HG03095 (cell line): ENCODE results near the gene NID1.
"Not testable (repeated sequence)": the region's sequence is repeated elsewhere in the genome, so short reads cannot be mapped to it uniquely, and the experiment has no call there.

Experiments
- ATAC-seq: cut with Tn5 transposase; IDR thresholded peaks from one replicate; pipeline ENCODE4 v1.9.1; 2021; ENCODE audit warnings: moderate library complexity; ENCODE audit not compliant: unreplicated experiment

NID1 gene

DNA sequence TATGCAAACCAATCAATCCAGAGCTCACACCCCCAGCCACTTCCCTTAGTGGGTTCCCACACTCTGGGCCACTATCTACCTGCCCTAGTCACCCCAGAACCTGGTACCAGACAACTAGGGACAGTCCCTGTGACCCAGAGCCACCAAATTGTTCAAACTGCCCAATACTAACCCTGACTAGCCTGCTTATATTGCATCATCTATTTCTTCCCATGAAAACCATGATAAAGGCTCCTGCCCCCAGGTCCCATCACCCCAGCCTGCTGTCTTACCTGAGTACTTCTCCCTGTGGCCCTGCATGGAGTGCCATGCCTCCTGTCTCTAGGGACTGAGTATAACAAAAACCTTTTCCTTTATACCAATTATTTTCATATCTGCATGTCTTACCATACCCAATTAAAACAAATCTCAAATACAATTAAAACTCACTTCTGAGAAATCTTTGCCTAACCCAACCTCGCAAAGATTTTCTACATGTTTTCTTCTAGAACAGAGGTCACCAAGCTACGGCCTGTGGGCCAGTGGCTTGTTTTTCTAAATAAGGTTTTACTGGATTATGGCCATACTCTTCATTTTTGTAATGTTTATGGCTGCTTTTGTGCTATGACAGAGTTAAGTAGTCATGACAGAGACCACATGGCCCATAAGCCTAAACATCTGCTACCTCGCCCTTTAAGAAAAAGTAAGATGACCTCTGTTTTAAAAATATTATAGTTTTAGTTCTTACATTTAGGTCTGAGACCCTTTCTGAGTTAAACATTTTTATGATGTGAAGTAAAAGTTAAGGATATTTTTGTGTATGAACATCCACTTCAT is 31.0 kb upstream of the NID1 start:
- ATAC-seq: no peak

DNA sequence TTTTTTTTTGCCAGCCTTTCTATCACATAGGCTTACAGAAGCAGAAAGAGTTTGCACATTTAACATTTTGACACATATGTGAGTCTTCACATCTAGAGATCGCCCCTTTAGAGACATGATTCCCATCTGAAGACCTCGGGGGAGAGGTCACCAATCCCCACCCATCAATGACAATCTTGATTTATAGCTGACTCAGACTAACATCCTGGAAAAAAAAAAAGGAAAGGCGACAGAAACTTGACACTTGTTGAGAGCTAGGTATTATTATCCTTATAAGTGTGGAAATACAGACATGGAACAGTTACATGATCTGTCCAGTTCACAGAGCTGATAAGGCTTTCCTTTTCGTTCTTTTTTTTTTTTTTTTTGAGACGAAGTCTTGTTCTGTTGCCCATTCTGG is 28.0 kb upstream of the NID1 start:
- no peak for ATAC-seq

- ATAC-seq: no peak
Measured at GRCh38 chr1:236091933-236092318, 27.0 kb upstream of the NID1 start.

DNA sequence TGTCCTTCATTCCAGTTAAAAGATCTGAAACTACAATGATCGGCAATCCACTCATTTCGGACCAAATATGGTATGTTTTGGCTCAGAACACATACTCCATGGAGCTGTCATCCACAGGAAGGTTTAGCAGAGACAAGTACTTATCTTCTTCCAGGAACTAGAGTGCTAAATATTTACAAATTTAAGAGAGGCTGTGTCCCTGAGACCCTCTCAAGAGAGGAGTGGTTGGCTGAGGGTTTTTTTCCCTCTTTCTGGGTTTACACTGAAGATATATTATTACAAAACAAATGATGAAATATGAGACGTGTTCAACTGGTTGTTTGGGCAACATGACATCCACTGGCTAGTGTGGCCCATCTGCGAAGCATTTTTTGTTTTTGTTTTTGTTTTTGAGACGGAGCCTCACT is 25.9 kb upstream of the NID1 start:
- ATAC-seq: no peak

DNA sequence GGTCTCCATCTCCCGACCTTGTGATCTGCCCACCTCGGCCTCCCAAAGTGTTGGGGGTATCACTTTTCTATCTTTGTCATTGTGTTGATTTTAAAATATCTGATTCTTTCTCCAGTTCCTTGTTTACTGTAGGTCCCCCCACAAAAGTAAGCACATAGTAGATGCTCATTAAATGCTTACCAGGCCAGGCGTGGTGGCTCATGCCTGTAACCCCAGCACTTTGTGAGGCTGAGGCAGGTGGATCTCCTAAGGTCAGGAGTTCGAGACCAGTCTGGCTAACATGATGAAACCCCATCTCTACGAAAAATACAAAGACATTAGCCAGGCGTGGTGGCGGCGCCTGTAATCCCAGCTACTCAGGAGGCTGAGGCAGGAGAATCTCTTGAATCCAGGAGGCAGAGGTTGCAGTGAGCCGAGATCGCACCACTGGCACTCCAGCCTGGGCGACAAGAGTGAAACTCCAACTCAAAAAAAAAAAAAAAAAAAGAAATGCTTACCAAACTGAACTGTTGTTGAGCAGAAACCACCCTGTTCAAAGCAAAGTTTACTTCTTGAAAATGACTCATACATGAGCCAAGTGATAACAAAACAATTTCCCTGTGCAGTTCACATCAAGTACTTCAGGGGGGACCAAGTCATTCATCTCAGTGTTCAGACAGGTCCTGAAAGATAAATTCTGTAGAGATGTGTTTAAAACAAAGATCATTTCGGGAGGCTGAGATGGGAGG is 24.3 kb upstream of the NID1 start:
- no peak for ATAC-seq

DNA sequence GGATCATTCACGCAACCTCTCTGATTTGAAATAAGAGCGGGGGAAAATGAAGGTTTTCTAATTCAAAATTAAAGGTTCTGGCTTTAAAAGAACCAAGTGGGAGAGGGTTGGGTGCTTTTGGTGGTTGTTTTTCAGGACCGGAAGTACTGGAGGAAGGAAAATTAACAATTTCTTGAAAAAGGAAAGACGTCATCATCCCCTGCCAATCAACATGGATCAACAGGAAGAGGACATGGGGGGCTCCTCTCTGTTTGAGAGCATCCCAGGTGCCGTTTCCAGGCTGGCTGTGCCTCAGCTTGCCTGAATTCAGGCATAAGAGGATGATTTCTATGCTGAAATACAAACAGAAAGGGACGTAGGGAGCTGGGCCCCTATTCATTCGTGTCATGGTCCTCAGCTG is 21.6 kb upstream of the NID1 start:
- no peak for ATAC-seq

DNA sequence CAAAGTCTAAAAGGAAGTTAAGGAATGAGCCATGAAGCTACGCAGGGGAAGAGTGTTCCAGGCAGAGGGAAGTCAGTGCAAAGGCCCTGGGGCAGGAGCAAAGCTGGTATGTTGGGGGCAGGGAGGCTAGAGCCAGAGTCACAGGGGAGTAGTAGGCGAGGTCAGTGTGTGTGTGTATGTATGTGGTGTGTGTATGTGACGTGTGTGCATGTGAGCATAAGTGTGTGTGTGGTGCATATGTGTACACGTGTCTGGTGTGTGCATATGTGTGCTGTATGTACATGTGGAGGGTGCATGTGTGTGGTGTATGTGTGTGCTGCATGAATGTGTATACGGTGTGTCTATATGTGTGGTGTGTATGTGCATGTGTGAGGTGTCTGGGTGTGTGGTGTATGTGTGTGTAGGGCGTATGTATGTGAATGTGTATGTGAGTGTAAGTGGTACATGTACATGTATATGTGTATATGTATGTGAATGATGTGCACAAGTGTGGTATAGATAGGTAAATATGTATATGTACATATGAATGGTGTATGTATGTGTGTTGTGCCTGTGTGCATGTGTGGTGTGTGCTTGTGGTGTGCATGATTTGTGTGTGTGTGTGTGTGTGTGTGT is 20.8 kb upstream of the NID1 start:
- ATAC-seq: no peak

DNA sequence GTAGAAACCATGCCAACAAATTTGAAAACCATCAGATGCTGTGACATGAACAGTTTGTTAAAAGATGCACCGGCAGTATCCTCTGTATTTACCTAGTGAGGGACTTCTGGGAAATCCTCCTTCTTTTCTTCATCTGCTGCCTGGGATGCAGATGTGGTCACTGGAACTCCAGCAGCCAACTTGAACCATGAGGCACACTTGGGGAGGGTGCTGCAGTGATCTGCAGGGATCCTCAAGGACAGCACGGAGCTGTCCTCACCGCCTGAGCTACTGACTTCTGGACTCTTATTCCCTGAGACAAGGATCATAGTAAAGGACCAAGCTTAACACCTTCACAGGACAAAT is 19.5 kb upstream of the NID1 start:
- no peak for ATAC-seq

GRCh38 chr1:236083650-236084385 is 18.9 kb upstream of the NID1 start:
- ATAC-seq: no peak

DNA sequence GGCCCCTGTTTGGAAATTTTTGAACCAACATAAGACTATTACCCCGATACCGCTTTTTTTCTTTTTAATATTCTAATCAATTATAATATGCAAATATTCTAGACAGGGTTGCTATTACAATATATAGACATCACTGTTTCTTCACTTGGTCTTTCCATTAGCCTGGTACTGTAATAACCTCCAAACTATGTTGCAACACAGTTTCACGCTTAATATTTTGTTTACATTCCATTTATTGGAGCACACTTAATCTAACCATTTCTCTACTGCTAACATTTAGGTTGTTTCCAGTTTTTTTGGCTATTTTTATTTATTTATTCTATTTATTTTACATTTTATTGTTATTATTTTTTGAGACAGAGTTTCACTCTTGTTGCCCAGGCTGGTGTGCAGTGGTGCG is 17.6 kb upstream of the NID1 start:
- no peak for ATAC-seq

GRCh38 chr1:236081546-236082227 is 16.8 kb upstream of the NID1 start:
- ATAC-seq: no peak

DNA sequence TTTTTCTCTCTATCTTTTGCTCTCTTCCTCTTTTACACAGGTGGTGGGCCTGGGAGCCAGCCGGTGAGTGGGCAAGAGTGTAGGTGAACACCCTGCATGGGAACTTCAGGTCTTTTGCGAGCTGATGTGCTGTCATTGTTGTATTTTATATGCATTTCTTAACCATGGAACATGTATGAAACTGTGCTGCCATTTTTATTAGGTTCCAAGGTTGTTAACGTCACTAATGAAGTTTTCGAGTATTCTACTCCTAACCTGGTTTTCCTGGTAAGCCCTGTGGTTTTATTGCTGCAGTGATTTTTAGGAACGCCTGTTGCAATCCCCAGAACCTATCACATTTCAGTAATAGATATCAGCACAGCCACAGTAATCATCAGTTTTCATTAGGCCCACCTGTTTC is 14.8 kb upstream of the NID1 start:
- no peak for ATAC-seq

DNA sequence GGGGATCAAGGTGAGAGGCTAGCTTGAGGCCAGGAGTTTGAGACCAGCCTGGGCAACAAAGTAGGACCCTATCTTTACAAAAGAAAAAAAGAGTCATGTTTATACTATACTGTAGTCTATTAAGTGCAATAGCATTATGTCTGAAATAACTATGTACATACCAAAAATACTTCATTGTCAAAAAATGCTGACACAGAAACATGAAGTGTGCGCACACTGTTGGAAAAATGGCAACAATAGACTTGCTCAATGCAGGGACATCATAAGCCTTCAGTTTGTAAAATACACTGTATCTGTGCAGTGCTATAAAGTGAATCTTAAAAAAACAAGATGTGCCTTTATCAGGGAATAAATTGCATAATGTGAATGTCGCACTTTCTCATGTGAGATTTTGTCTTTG is 14.1 kb upstream of the NID1 start:
- no peak for ATAC-seq

- ATAC-seq: not testable (repeated sequence)
Measured at GRCh38 chr1:236078077-236078476, 13.2 kb upstream of the NID1 start.

GRCh38 chr1:236075848-236076247 is 11.0 kb upstream of the NID1 start:
- ATAC-seq: no peak

- ATAC-seq: no peak
Measured at GRCh38 chr1:236073307-236073897, 8.5 kb upstream of the NID1 start.

DNA sequence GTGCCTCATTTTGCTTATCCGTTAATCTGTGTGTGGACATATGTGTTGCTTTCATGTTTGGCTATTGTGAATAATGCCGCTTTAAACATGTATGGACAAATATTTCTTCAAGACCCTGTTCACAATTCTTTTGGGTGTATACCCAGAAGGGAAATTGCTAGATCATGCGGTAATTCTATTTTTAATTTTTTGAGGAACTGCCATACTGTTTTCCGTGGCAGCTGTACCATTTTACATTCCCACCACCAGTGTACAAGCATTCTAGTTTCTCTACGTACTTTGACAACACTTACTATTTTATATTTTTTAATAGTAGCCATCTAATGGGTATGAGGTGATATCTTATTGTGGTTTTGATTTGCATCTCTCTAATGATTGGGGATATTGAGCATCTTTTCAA is 7.1 kb upstream of the NID1 start:
- no peak for ATAC-seq

DNA sequence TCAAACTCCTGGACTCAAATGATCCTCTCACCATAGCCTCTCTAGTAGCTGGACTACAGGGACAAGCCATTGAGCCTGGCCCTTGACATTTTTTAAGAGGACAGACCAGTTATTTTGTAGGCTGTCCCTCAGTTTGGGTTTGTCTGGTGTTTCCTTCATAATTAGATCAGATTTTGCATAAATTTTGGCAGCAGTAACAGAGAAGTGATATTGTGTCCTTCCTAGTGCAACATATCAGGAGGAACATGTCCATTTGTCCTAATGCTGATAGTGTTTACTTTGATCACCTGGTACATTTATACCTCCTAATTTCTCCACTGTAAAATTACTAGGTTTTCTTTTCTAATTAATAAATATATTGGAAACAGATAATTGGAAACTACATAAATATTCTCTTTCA is 5.9 kb upstream of the NID1 start:
- ATAC-seq: no peak

GRCh38 chr1:236069796-236070195 is 4.9 kb upstream of the NID1 start:
- no peak for ATAC-seq

GRCh38 chr1:236067854-236068454 is 3.1 kb upstream of the NID1 start:
- ATAC-seq: no peak
